SK-N-SH treated with all-trans-retinoic acid at 6 μM for 48 hours (cell line): ENCODE results near the gene HNRNPC.
"Not testable (repeated sequence)": the region's sequence is repeated elsewhere in the genome, so short reads cannot be mapped to it uniquely, and the experiment has no call there.

Experiments
- ATAC-seq: fragments of 200-7000 bp; cut with Tn5 transposase; 3 replicates; pipeline ENCODE4 v1.9.1; 2020; ENCODE audit warnings: mild to moderate bottlenecking, moderate library complexity
- ARNTL ChIP-seq: fragments of 450-650 bp; formaldehyde crosslinking; IDR thresholded peaks from 2 replicates; pipeline ENCODE4 v1.5.0; 2020; ENCODE audit warnings: low read depth, mild to moderate bottlenecking, moderate library complexity, borderline replicate concordance
- BACH2 ChIP-seq: fragments of 250-450 bp; sonication (Bioruptor Pico); IDR thresholded peaks from 2 replicates; pipeline ENCODE4 v1.9.0; 2021; ENCODE audit warnings: mild to moderate bottlenecking, borderline replicate concordance
- CSDC2 ChIP-seq: fragments of 250-450 bp; sonication (Bioruptor Pico); IDR thresholded peaks from 2 replicates; pipeline ENCODE4 v1.5.0; 2020; ENCODE audit warnings: mild to moderate bottlenecking, moderate library complexity
- CSRNP3 ChIP-seq: fragments of 250-450 bp; sonication (Bioruptor Pico); IDR thresholded peaks from 2 replicates; pipeline ENCODE4 v1.5.1; 2021; ENCODE audit warnings: mild to moderate bottlenecking, moderate library complexity
- ESRRG ChIP-seq: fragments of 250-450 bp; sonication (Bioruptor Pico); IDR thresholded peaks from 2 replicates; pipeline ENCODE4 v1.6.1; 2021; ENCODE audit warnings: mild to moderate bottlenecking
- GLIS3 ChIP-seq: fragments of 250-450 bp; sonication (Bioruptor Pico); IDR thresholded peaks from 2 replicates; pipeline ENCODE4 v1.5.0; 2020; ENCODE audit warnings: mild to moderate bottlenecking, moderate library complexity
- PATZ1 ChIP-seq: fragments of 250-450 bp; sonication (Bioruptor Pico); IDR thresholded peaks from 2 replicates; pipeline ENCODE4 v1.8.0; 2020; ENCODE audit warnings: mild to moderate bottlenecking, moderate library complexity, borderline replicate concordance
- POU6F1 ChIP-seq: fragments of 250-450 bp; sonication (Bioruptor Pico); IDR thresholded peaks from 2 replicates; pipeline ENCODE4 v1.8.0; 2021; ENCODE audit warnings: low read depth, mild to moderate bottlenecking, moderate library complexity, borderline replicate concordance
- PPARA ChIP-seq: fragments of 250-450 bp; sonication (Bioruptor Pico); IDR thresholded peaks from 2 replicates; pipeline ENCODE4 v1.5.0; 2020; ENCODE audit warnings: mild to moderate bottlenecking, borderline replicate concordance
- SNAI2 ChIP-seq: fragments of 250-450 bp; sonication (Bioruptor Pico); IDR thresholded peaks from 2 replicates; pipeline ENCODE4 v1.5.0; 2020; ENCODE audit warnings: mild to moderate bottlenecking, moderate library complexity
- TCF4 ChIP-seq: fragments of 250-450 bp; sonication (Bioruptor Pico); IDR thresholded peaks from 2 replicates; pipeline ENCODE4 v1.8.0; 2021; ENCODE audit warnings: mild to moderate bottlenecking, moderate library complexity, borderline replicate concordance
- TOX ChIP-seq: fragments of 250-450 bp; sonication (Bioruptor Pico); IDR thresholded peaks from 2 replicates; pipeline ENCODE4 v1.8.0; 2021; ENCODE audit warnings: mild to moderate bottlenecking, moderate library complexity, borderline replicate concordance
- TSHZ2 ChIP-seq: fragments of 250-450 bp; sonication (Bioruptor Pico); IDR thresholded peaks from 2 replicates; pipeline ENCODE4 v1.5.0; 2020; ENCODE audit warnings: mild to moderate bottlenecking, moderate library complexity
- ZFP3 ChIP-seq: fragments of 250-450 bp; sonication (Bioruptor Pico); IDR thresholded peaks from 2 replicates; pipeline ENCODE4 v1.5.0; 2020; ENCODE audit warnings: mild to moderate bottlenecking, moderate library complexity
- ZFP30 ChIP-seq: fragments of 450-650 bp; formaldehyde crosslinking; IDR thresholded peaks from 2 replicates; pipeline ENCODE4 v1.5.0; 2022; ENCODE audit warnings: mild to moderate bottlenecking, moderate library complexity
- ZNF565 ChIP-seq: fragments of 450-650 bp; formaldehyde crosslinking; conservative IDR thresholded peaks from 2 replicates; pipeline ENCODE4 v1.5.0; 2020; ENCODE audit warnings: low read depth, mild to moderate bottlenecking, moderate library complexity
- ZNF70 ChIP-seq: fragments of 450-650 bp; formaldehyde crosslinking; IDR thresholded peaks from 2 replicates; pipeline ENCODE4 v1.5.0; 2020; ENCODE audit warnings: mild to moderate bottlenecking, moderate library complexity
- ZNF8 ChIP-seq: fragments of 450-650 bp; formaldehyde crosslinking; IDR thresholded peaks from 2 replicates; pipeline ENCODE4 v1.5.0; 2020; ENCODE audit warnings: mild to moderate bottlenecking, moderate library complexity

The HNRNPC gene

GRCh38 chr14:21300892-21301291, 31.6 kb upstream of the HNRNPC start:
- peak; percentile 84 for ATAC-seq
- no peak for TF ChIP-seq TSHZ2 (CRISPR knock-in tag)
- no peak for TF ChIP-seq GLIS3 (CRISPR knock-in tag)
- no peak for TF ChIP-seq ZNF565
- TF ChIP-seq TCF4 = no peak
- TF ChIP-seq CSRNP3 = no peak
- no peak for TF ChIP-seq TOX (CRISPR knock-in tag)
- TF ChIP-seq POU6F1 (CRISPR knock-in tag) = no peak
- no peak for TF ChIP-seq ZNF70
- TF ChIP-seq PPARA (CRISPR knock-in tag) = no peak
- no peak for TF ChIP-seq ARNTL
- no peak for TF ChIP-seq ZFP30 (CRISPR knock-in tag)
- no peak for TF ChIP-seq BACH2 (CRISPR knock-in tag)
- no peak for TF ChIP-seq ZFP3 (CRISPR knock-in tag)
- no peak for TF ChIP-seq ESRRG (CRISPR knock-in tag)
- no peak for TF ChIP-seq SNAI2 (CRISPR knock-in tag)

GRCh38 chr14:21299562-21300130, 30.4 kb upstream of the HNRNPC start:
- TF ChIP-seq CSDC2 (CRISPR knock-in tag) (no peak), ZNF565 (no peak), ESRRG (CRISPR knock-in tag) (no peak), PATZ1 (CRISPR knock-in tag) (no peak)
- no peak for ATAC-seq

- no peak for ATAC-seq
- TF ChIP-seq CSRNP3 = no peak
- TF ChIP-seq TCF4 = no peak
- no peak for TF ChIP-seq TSHZ2 (CRISPR knock-in tag)
- no peak for TF ChIP-seq TOX (CRISPR knock-in tag)
- TF ChIP-seq ZNF8 (CRISPR knock-in tag) = no peak
- no peak for TF ChIP-seq CSDC2 (CRISPR knock-in tag)
- TF ChIP-seq PATZ1 (CRISPR knock-in tag) = no peak
Measured at GRCh38 chr14:21298358-21298757, 29.1 kb upstream of the HNRNPC start.

- not testable (repeated sequence) for ATAC-seq
Measured at GRCh38 chr14:21294026-21294425, 24.8 kb upstream of the HNRNPC start.
